Astrocyte of the hippocampus (primary cell): ENCODE results near the gene PML.
"Not testable (repeated sequence)": the region's sequence is repeated elsewhere in the genome, so short reads cannot be mapped to it uniquely, and the experiment has no call there.

Experiments
- DNase-seq: peaks from one replicate; pipeline ENCODE4 v3.0.0; 2011; ENCODE audit warnings: low read depth, low spot score

The PML gene

GRCh38 chr15:74037171-74038117 lies 42.9 kb downstream of the PML start:
- no peak for DNase-seq

GRCh38 chr15:74038707-74039655 lies 44.5 kb downstream of the PML start:
- DNase-seq: no peak

GRCh38 chr15:74039656-74040010 lies 45.1 kb downstream of the PML start:
- no peak for DNase-seq

- peak; percentile 78 for DNase-seq
Observed at GRCh38 chr15:74040109-74040850, 45.8 kb downstream of the PML start.

- no peak for DNase-seq
Observed at GRCh38 chr15:74041311-74041756, 46.8 kb downstream of the PML start.

GRCh38 chr15:74041777-74042435 lies 47.4 kb downstream of the PML start:
- DNase-seq: no peak

- no peak for DNase-seq
Observed at GRCh38 chr15:74042603-74043424, 48.3 kb downstream of the PML start.

GRCh38 chr15:74043425-74044266 lies 49.1 kb downstream of the PML start:
- no peak for DNase-seq

GRCh38 chr15:74044267-74045110 lies 50.0 kb downstream of the PML start:
- no peak for DNase-seq

GRCh38 chr15:74045184-74045583 lies 50.7 kb downstream of the PML start:
- no peak for DNase-seq

GRCh38 chr15:74045636-74046274 lies 51.2 kb downstream of the PML start:
- no peak for DNase-seq

- DNase-seq: no peak
Observed at GRCh38 chr15:74046275-74046674, 51.8 kb downstream of the PML start.

- no peak for DNase-seq
Observed at GRCh38 chr15:74050127-74050526, 55.6 kb downstream of the PML start.

- DNase-seq: no peak
Observed at GRCh38 chr15:74050556-74051234, 56.2 kb downstream of the PML start.

- not testable (repeated sequence) for DNase-seq
Observed at GRCh38 chr15:74052271-74053260, 58.0 kb downstream of the PML start.

GRCh38 chr15:74053517-74053916 lies 59.0 kb downstream of the PML start:
- DNase-seq: no peak
